Measurements from ENCODE around the gene MRTFB. TPM values are rescaled to one million over a fixed set of nuclear protein-coding genes. Genes with fewer than 3 reads are reported as not detected.

Gene MRTFB
- total RNA-seq, 1 donor from 2014 or later = 83.1 TPM

- no peak for DNase-seq (ENCODE audit: low spot score, unreplicated experiment)
- no peak for TF ChIP-seq CTCF (IDR thresholded peaks at IDR 0.05; ENCODE audit: unreplicated experiment)
- H3K27ac Mint-ChIP-seq = peak overlapping the region; percentile 7
- H3K9me3 Mint-ChIP-seq (ENCODE audit: low read depth) = no peaks in the 10 kb centered on the region
- H3K36me3 Mint-ChIP-seq (ENCODE audit: insufficient read depth) = peaks cover 4% of the 10 kb centered on the region
- H3K4me3 Mint-ChIP-seq (ENCODE audit: low read depth) = no peak overlapping the region
- no peaks in the 10 kb centered on the region for H3K27me3 Mint-ChIP-seq
- H3K4me1 Mint-ChIP-seq (ENCODE audit: low read depth) = peaks cover 38% of the 10 kb centered on the region
Measured at GRCh38 chr16:14110728-14111251, 39.7 kb downstream of the MRTFB start.

DNA sequence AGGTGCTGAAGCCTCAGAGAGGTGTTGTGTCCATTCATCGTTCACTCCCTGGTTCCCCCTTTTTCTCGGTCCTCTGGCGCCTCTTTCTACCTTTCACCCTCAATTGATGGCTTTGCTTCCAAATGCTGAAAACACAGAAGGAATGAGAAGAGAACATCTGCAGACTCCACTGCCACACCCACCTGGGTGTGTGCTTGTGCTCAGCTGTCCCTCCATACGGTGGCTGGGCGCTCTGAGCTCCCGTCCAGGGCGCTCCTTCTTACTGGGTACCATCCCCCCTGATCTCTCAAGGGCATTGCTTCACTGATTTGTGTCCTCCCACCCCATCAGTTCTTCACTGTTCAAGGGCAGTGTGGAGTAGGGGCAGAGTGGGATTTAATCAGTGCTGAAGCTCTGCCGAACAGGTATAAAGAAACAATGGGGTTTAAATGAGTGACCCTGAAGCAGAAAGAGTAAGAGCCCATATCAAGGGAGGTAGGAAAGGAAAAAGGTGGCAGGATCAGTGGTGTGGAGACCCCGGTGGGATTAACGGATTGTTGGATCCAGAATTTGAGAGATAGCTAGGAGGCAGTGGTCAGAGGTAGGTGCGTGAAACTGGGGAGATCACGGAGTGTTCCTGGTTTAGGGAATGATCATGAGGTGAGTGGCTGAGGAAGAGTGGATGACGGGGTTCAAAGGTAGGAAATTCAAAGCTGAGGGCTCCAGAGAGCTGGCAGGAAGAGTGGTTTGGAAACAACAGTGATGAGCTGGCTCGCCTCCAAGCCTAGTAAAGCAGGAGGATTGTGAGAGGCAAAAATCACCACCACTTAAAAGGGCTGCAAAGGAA is 40.8 kb downstream of the MRTFB start:
- no peak overlapping the region for H3K4me3 Mint-ChIP-seq (ENCODE audit: low read depth)
- H3K36me3 Mint-ChIP-seq (ENCODE audit: insufficient read depth) = peaks cover 5% of the 10 kb centered on the region
- DNase-seq (ENCODE audit: low spot score, unreplicated experiment) = no peak
- H3K27me3 Mint-ChIP-seq = no peaks in the 10 kb centered on the region
- no peaks in the 10 kb centered on the region for H3K9me3 Mint-ChIP-seq (ENCODE audit: low read depth)
- no peak overlapping the region for H3K27ac Mint-ChIP-seq
- H3K4me1 Mint-ChIP-seq (ENCODE audit: low read depth) = peaks cover 29% of the 10 kb centered on the region
- TF ChIP-seq CTCF (IDR thresholded peaks at IDR 0.05; ENCODE audit: unreplicated experiment) = no peak

DNA sequence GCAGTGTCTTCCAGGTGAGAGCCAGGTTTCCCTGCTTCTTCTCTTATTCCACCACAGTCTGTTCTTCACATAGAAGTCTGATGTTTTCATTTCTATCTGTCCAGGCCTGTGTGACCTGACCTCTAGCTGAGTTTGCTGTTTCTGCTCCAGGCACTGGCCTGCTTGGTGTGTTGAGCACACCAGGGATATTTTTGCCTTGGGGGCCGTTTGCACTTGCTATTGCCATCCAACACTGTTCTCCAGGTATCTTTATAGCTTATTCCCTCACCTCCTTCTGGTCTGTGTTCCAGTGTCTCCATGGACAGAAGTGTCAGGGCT is 41.4 kb downstream of the MRTFB start:
- peaks cover 7% of the 10 kb centered on the region for H3K36me3 Mint-ChIP-seq (ENCODE audit: insufficient read depth)
- TF ChIP-seq CTCF (IDR thresholded peaks at IDR 0.05; ENCODE audit: unreplicated experiment) = no peak
- H3K4me1 Mint-ChIP-seq (ENCODE audit: low read depth) = peaks cover 28% of the 10 kb centered on the region
- no peaks in the 10 kb centered on the region for H3K27me3 Mint-ChIP-seq
- no peak for DNase-seq (ENCODE audit: low spot score, unreplicated experiment)
- no peaks in the 10 kb centered on the region for H3K9me3 Mint-ChIP-seq (ENCODE audit: low read depth)
- H3K4me3 Mint-ChIP-seq (ENCODE audit: low read depth) = no peak overlapping the region
- no peak overlapping the region for H3K27ac Mint-ChIP-seq

- H3K4me3 Mint-ChIP-seq (ENCODE audit: low read depth) = no peak overlapping the region
- no peak for TF ChIP-seq CTCF (IDR thresholded peaks at IDR 0.05; ENCODE audit: unreplicated experiment)
- H3K27me3 Mint-ChIP-seq = no peaks in the 10 kb centered on the region
- peak overlapping the region; percentile 55 for H3K27ac Mint-ChIP-seq
- no peak for DNase-seq (ENCODE audit: low spot score, unreplicated experiment)
- peaks cover 8% of the 10 kb centered on the region for H3K36me3 Mint-ChIP-seq (ENCODE audit: insufficient read depth)
- H3K4me1 Mint-ChIP-seq (ENCODE audit: low read depth) = peaks cover 25% of the 10 kb centered on the region
- no peaks in the 10 kb centered on the region for H3K9me3 Mint-ChIP-seq (ENCODE audit: low read depth)
Measured at GRCh38 chr16:14113344-14113743, 42.2 kb downstream of the MRTFB start.

DNA sequence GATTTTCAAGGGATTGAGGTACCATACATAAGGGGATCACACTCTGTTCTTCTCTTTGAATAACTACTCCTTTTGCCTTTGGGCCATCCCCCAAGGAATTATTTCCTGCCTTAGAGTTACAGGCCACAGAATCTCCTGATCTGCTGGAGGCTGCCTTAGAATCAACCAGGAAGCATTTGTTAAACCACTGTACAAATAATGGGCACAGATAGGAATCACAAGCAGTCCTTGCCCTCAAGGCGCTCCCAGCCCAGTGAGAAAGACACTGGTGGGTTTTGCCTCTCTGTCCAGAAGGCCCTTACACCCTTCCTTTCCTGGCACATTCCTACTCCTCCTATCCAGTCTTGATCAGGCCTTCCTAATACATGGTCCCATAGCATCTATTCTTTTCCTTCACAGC is 45.9 kb downstream of the MRTFB start:
- Mint-ChIP-seq H3K27me3 (no peaks in the 10 kb centered on the region), H3K4me3 (ENCODE audit: low read depth) (no peak overlapping the region), H3K36me3 (ENCODE audit: insufficient read depth) (peaks cover 18% of the 10 kb centered on the region), H3K4me1 (ENCODE audit: low read depth) (peaks cover 12% of the 10 kb centered on the region), H3K27ac (no peak overlapping the region), H3K9me3 (ENCODE audit: low read depth) (no peaks in the 10 kb centered on the region)
- no peak for DNase-seq (ENCODE audit: low spot score, unreplicated experiment)
- TF ChIP-seq CTCF (IDR thresholded peaks at IDR 0.05; ENCODE audit: unreplicated experiment) = no peak
